ENCODE data around the gene SH3PXD2B.
"Not testable (repeated sequence)": the region's sequence is repeated elsewhere in the genome, so short reads cannot be mapped to it uniquely, and the experiment has no call there.

SH3PXD2B gene

GRCh38 chr5:172396220-172396619 is 58.1 kb downstream of the SH3PXD2B start:
- no peak for DNase-seq

GRCh38 chr5:172395483-172395882 is 58.8 kb downstream of the SH3PXD2B start:
- no peak for DNase-seq

- peak; percentile 19 for DNase-seq
Observed at GRCh38 chr5:172389578-172390112, 64.7 kb downstream of the SH3PXD2B start.

GRCh38 chr5:172388246-172388733 is 66.0 kb downstream of the SH3PXD2B start:
- no peak for DNase-seq

DNA sequence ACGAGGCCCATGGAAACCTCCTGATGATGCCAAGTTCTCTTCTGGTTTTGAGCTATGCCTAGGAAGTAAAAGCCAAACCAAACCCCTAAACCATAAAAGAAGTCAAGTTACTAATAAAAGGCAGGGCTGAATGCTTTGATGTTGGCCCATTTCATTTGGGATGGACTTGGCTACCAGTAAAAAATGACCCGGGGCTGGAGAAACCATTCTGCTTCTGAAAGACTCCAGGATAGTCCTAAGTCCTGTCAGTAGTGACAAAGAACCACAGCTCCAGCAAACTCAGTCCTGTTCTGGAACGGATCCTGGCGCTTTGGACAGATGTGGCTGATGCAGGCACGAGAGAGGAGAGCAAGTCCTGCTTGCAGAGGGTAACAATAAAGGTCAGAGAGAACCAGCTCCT is 68.6 kb downstream of the SH3PXD2B start:
- no peak for DNase-seq

DNA sequence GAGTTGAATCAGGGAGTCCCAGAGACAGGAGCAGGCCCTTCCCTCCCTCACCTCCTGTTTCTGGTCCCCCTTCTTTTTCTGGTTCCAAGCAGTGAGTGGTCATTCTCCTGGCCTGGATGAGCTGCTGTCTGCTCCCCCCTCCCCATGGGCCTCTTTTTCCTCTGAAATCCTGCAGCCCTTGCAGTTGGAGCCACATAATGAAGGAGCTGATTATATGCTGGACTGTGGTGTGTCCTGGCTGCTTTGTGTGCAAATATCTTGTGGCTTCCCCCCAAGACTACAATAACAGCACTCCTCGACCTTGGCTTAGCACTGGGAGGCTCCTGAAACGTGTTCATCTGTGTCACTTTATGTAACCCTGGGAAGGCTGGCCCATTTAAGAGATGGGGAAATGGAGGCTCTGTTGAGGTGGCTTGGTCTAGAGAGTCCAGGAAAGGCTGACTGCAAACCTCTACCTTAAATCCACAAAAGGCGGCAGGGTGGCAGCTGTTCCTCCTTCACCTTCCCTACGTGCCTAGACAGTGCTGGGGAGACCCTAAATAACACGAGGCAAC is 69.2 kb downstream of the SH3PXD2B start:
- no peak for DNase-seq

GRCh38 chr5:172383191-172383802 is 71.0 kb downstream of the SH3PXD2B start:
- peak; percentile 94 for DNase-seq

GRCh38 chr5:172380987-172381643 is 73.2 kb downstream of the SH3PXD2B start:
- peak; percentile 79 for DNase-seq

GRCh38 chr5:172380301-172380986 is 73.9 kb downstream of the SH3PXD2B start:
- DNase-seq = no peak

DNA sequence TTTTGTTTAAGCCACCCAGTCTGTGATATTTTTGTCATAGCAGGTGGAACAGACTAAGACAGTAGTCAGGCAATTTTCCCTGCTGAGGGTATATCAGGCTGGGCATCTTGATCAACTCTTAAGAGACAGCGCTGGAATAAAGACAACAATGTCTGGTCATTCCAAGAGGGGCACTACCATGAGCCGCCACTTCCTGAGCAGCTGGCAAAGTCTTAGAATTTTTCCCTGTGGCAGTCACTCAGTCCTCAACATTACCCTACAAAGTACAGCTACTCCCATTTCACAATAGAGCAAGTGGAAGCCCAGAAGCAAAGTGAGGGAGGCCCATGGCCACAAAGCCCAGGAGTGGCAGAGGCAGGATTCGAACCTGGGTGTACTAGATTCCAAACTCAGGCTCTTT is 74.8 kb downstream of the SH3PXD2B start:
- DNase-seq = no peak

GRCh38 chr5:172377856-172378255 is 76.5 kb downstream of the SH3PXD2B start:
- no peak for DNase-seq

- no peak for DNase-seq
Observed at GRCh38 chr5:172377438-172377837, 76.9 kb downstream of the SH3PXD2B start.

GRCh38 chr5:172374783-172375182 is 79.5 kb downstream of the SH3PXD2B start:
- no peak for DNase-seq

DNA sequence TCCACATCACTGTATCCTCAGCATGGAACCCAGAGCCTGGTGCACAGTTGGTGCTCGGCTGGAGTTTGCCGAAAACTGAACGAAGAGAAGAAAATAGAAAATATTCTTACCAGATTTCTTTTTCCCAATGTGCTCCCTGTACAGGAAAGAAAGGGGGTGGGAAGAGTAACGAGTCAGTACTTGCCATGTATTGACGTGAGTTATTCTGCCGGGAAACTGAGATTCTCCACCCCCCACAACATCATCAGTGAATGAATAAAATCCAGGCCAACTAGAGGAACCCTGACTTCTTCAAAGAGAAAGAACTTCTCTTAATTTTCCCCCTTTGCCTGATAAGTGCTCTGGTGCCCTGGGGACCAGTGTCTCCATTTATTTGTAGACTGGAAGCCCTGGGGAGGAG is 80.6 kb downstream of the SH3PXD2B start:
- DNase-seq = no peak

DNA sequence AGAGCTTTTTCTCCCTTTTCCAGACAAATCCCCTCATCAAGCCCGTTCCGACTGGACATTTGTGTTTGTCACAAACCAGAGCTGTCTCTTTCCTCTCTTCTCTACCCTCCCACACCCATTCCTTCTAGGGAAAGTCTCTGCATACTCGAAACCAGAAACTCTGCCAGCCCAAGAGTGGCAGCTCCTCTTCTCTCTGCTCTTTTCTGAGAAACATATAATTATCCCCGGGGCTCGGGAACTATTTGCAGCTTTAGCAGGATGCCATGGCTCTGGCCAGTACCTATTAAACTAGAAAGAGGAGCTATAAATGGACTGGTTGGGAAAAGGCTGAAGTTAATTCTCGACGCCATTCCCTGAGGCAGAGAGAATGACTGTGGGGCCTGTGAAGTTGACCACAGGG is 82.6 kb downstream of the SH3PXD2B start:
- DNase-seq = no peak

- peak; percentile 81 for DNase-seq
Observed at GRCh38 chr5:172370648-172371545, 83.4 kb downstream of the SH3PXD2B start.

DNA sequence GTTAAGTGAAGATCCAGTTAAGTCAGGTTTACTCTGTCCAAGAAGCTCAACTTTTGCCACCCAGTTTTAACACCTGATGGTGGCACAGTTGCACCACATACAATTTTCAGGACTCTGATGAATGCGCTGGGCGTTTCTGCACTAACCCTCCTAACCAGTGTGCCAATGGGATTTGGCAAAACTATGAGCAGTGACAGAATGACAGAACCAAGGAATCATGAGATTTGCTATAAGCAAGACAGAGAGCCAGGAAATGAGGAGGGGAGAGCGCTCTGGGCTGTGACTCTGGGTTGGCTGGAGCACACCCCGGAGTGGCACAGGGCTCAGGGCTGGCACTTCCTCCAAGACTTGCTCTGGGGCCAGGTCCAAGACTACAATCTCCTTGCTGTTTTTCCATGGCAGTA is 84.1 kb downstream of the SH3PXD2B start:
- no peak for DNase-seq

GRCh38 chr5:172368699-172369098 is 85.6 kb downstream of the SH3PXD2B start:
- DNase-seq = not testable (repeated sequence)

DNA sequence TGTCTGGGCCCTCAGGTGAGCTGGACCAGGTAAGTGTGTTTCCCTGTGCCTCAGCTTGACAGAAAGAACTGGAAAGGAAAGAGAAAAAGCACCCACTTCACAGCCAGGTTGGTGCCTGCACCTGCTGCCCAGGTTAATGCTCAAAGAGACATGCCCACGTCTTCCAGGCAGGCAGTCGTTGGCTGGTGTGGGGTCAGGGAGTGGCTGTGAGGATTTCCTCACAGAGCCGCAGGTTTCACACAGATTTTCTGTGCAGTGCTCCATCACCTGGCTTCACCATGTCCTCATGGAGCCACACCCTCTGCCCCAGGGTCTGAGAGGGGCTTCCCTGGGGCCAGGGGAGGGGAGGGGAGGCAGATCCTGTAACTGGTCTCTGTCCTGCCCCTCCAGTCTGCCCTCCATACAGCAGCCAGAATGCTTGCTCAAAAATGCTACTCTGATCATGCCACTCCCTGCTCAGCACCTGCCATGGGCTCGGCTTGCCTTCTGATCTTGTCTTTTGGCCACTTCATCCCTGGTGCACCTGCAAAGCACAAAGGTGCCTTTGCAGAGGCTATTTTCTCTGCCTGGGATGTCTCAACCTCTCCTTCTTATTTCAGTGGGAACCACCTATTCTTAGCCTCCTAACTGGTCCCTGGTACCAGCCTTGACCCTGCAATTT is 88.2 kb downstream of the SH3PXD2B start:
- DNase-seq = peak; percentile 23

- no peak for DNase-seq
Observed at GRCh38 chr5:172364773-172365172, 89.6 kb downstream of the SH3PXD2B start.

GRCh38 chr5:172362755-172363154 is 91.6 kb downstream of the SH3PXD2B start:
- DNase-seq = no peak
